ENCODE data around the gene DNAJC27.

DNAJC27 gene

GRCh38 chr2:24924732-24925131 lies 47.0 kb downstream of the DNAJC27 start:
- DNase-seq, result no peak

DNA sequence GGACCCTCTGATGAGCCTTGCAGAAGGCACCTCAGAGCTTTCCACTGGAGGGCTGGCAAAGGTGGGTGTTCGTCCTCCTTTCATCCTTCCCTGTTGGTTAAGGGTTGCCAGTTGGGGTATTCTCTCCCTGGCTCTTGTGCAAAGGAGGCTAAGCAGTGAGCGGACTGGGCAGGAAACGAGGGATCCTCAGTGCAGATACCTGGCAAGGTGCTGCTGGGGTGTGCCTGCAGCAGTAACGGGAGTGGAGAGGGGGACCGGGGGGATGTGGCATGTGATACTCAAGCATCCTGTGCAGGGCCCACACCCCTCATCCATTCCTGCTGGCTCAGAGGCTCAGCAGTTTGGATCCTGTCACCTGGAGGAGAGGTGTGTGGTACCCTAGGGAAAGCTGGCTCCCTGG lies 47.5 kb downstream of the DNAJC27 start:
- DNase-seq, result no peak

GRCh38 chr2:24923106-24923505 lies 48.6 kb downstream of the DNAJC27 start:
- no peak for DNase-seq

GRCh38 chr2:24922556-24922955 lies 49.2 kb downstream of the DNAJC27 start:
- no peak for DNase-seq

DNA sequence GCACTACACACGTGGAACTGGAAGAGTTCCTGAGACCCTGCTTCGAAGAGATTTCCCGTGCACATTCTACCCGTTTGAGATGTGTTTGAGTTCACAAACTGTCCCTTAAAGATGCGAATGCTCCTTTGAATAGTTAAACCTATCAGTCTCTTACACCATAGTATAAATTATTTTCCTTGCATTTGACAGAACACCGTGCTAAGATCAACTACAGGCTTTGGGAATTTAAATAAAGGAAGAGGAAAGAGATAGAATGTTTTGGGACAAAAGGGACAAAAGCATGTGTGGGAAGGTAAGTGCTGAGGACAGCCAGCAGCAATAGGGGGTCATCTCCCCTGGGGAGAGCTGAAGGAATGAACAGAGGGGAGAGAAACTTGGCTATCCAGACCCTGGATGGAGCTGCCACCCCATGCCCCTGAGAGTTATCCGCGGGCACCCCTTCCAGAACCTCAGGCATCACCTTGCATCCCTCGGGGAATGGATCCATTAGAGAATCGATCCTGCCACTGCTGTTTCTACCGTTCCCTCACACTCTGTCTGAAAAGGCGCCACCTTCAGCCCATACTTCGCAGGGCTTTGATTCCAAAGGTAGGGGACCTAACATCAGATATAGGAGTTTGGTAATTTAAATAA lies 50.8 kb downstream of the DNAJC27 start:
- DNase-seq, result no peak

DNA sequence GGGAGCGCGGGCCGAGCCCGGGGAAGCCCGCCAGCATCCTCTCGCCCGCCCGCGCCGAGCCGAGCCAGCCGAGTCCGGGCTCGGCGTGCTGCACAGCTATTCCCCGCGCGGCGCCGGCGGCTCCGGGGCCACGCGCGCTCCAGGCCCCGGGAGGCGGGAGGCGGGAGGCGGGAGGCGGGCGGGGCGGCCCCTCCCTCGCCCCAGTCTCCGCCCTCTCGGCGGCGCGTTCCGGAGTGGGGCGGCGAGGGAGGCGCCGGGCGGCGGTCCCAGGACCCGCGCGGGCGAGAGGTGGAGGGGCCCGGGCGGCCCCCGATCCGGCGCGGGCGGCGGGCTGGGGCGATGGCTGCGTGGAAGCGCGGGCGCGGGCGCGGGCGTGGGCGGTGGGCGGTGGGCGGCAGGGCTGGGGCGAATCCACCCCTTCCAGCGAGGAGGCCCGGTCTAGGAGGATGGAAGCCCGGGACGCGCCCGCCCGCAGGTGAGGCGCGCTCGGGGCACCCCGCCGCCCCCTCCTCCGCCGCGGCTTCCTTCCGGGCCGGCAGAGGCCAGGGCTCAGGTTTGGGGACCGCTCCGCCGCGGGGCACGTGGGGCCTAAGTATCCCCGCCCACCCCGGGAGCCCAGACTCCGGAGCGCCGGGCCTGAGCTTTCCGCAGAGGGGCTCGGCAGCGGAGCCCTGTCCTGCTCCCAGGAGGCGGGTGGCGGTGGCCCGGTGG lies 51.5 kb downstream of the DNAJC27 start, which contains the start of gene ADCY3:
TSS of gene ADCY3 (minus strand) at position 140 of the 711 bp plus-strand sequence. CDS start 1,250 bp downstream, outside the sequence.
- DNase-seq, result peak; percentile 75

DNA sequence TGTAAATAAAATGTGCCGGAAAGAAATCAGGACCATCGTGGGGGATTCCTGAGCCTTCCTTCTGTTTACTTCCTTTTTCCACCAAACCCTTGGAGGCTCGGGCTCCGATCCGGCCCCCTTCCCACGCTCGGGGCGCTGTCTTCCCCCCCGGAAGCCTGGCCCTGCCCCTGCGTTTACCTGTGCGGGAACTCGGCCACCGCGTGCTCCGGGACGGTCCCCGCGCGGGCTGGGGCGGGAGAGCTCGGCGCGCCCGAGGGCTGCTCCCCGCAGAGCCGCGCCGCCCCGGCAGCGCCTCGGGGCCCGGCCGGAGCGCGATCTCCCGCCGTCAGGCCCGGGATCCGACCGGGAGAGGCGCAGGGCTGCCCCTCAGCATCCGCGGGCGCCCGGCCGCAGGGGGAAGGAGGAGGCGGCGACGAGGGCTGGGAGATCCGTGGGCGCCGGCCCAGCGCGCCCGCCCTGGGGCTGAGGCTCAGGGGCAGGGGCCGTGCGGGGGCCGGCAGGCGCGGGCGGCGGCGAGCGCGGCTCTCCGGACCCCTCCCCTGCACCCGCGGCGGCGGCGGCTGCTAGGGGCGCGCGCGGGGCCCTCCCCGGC lies 52.2 kb downstream of the DNAJC27 start:
- peak; percentile 70 for DNase-seq

- no peak for DNase-seq
Measured at GRCh38 chr2:24919037-24919505, 52.7 kb downstream of the DNAJC27 start.

DNA sequence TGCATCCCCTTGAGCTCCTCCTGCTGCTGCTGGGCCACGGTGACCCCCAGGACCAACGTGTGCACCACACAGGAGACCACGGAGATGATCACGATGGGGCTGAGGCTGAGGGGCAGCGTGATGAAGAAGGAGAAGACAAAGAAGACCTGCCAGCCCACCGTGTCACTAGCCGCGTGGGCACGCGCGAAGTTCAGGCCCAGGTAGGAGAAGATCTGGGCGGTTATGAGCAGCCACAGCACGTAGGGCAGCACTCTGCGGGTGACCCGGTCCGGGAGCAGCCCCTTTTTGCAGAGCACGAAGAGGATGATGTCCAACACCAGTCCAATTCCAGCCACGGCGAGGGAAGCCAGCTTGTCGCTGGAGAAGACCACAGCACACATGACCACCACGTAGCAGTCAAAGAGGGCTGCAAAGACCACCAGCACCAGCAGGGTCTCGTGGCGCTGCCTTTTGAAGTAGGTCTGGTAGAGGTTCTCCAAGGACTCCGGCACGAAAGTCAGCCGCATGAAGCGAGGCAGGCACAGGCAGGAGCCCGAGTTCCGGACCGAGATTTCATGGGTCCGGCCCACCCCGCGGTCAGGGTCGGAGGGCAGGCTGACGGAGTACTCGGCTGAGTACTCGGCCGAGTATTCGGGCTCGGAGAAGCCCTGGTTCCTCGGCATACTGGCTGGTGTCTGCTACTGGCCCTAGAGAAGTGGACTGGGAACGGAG lies 53.3 kb downstream of the DNAJC27 start:
- DNase-seq, result no peak

GRCh38 chr2:24917731-24918325 lies 53.9 kb downstream of the DNAJC27 start:
- no peak for DNase-seq

GRCh38 chr2:24917086-24917485 lies 54.7 kb downstream of the DNAJC27 start:
- no peak for DNase-seq

- no peak for DNase-seq
Measured at GRCh38 chr2:24915796-24916195, 56.0 kb downstream of the DNAJC27 start.

DNA sequence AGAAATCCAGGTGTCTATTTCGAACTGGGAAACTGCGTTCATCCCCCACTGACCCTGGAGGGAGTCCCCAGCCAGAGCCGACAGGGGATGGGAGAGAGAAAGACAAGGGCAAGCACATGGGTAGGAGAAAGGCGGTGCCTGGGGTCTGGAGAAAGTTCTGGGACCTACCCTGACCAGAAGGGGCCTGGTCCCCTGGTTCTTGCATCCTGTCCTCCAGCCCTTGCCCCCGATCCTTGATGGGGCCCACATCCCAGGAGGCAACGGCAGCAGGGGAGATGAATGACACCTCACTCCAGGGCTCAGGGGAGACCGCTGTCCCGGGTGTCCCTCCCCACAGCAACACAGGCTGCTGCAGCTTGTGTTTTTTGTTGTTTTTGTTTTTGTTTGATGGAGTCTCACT lies 56.6 kb downstream of the DNAJC27 start:
- no peak for DNase-seq

DNA sequence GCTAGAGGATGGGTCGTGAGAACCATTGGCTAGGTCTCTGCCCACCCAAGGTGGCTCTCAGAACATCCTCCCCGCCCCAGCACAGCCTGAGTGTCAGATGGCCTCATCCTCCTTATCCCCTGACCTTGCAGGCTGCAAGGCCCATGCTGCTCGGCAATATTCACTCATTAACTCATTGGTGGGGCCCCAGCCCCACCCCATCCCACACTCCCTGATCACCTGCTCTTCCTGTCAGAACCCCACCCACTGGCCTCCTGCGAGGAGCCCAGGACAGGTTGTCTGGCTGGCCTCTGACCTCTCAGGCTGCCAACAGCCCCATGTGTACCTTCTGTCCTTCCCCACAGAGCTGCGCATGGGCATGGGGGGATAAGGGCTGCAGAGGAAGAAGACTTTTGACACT lies 57.0 kb downstream of the DNAJC27 start:
- DNase-seq, result no peak

DNA sequence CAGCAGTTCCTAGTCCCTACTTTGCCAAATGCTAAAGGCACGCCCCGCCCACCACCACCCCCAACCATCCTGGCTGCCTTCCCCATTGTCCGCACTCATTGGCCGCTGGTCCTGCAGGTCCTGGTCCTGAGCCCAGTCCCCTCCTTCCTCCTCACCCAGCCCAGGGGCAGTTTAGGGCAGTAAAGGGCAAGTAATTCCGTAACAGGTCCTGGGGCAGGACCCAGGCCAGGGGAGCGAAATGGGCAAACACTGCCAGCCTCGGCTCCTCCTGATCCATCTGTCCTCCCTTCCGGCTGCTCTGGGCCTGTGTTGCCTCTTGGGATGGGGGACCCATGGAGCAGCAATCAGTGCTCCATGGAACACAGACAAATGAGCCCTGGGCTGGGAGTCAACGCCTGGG lies 57.8 kb downstream of the DNAJC27 start:
- DNase-seq, result no peak

DNA sequence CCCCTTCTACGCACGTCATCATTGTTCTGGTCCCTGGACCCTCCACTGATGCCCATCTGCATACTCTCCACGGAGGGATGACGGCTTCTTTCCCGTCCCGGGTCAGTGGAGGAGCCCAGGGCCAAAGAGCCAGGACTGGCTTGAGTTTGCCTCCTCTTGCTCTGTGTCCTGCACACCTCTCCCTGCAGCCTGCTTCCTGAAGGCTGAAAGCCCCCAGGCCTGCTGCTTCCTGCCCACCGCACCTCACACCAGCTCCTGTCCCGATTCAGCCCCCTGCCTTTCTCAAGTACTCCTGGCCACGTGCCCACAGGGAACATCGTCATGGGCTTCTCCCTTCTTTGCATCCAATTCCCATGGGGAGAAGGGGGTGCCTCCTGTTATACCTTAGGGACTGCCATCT lies 58.8 kb downstream of the DNAJC27 start:
- no peak for DNase-seq

- no peak for DNase-seq
Measured at GRCh38 chr2:24912523-24912922, 59.2 kb downstream of the DNAJC27 start.

- no peak for DNase-seq
Measured at GRCh38 chr2:24910245-24910644, 61.5 kb downstream of the DNAJC27 start.

- DNase-seq, result peak; percentile 30
Measured at GRCh38 chr2:24909555-24910177, 62.1 kb downstream of the DNAJC27 start.

GRCh38 chr2:24908461-24908901 lies 63.3 kb downstream of the DNAJC27 start:
- DNase-seq, result no peak

- no peak for DNase-seq
Measured at GRCh38 chr2:24907116-24907515, 64.6 kb downstream of the DNAJC27 start.

DNA sequence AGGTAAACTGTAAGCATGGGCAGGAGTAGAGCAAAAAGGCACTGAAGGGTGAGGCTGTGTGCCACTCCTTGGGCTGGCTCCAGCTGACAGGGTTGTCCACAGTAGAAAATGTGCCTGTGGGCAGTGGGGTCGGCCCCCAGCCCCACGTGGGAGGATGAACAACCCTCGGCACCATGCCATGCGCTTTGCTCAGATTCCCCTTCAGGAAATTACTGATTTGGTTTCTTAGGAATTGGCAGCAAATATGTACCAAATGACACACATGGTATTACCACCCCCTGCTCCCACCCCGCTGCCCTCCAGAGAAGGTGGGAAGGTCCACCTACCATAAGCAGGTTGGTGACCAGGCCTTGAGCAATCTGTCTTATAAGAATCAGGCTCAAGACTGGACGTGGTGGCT lies 65.3 kb downstream of the DNAJC27 start:
- no peak for DNase-seq
